KMS-11 (cell line): ENCODE results near the gene DHRS1.

Experiments
- H2AFZ ChIP-seq: fragments of 200-600 bp; sonication (generic); 2 replicates; pipeline ENCODE4 v1.6.1; 2016; ENCODE audit warnings: antibody characterized with exemption, mixed run types, low read depth
- H3K27ac ChIP-seq: fragments of 200-600 bp; sonication (generic); 2 replicates; pipeline ENCODE4 v1.6.1; 2016; ENCODE audit warnings: mild to moderate bottlenecking, mixed run types
- H3K27me3 ChIP-seq: fragments of 200-600 bp; sonication (generic); 2 replicates; pipeline ENCODE4 v1.6.1; 2017; ENCODE audit warnings: mild to moderate bottlenecking, low read depth, mixed run types, moderate library complexity; ENCODE audit not compliant: insufficient read depth
- H3K36me3 ChIP-seq: fragments of 200-600 bp; sonication (generic); 2 replicates; pipeline ENCODE4 v1.6.1; 2017; ENCODE audit warnings: mild to moderate bottlenecking, mixed run types; ENCODE audit not compliant: insufficient read depth
- H3K4me1 ChIP-seq: fragments of 200-600 bp; sonication (generic); 2 replicates; pipeline ENCODE4 v1.6.1; 2016; ENCODE audit warnings: mild to moderate bottlenecking, low read depth, mixed run types; ENCODE audit not compliant: poor library complexity, severe bottlenecking
- H3K4me2 ChIP-seq: fragments of 200-600 bp; sonication (generic); 2 replicates; pipeline ENCODE4 v1.7.0; 2016; ENCODE audit warnings: mild to moderate bottlenecking, mixed run types
- H3K4me3 ChIP-seq: fragments of 200-600 bp; sonication (generic); IDR thresholded peaks from 2 replicates; pipeline ENCODE4 v1.6.1; 2017; ENCODE audit warnings: low read depth, low read length, mixed read lengths; ENCODE audit not compliant: insufficient read depth
- H3K79me2 ChIP-seq: fragments of 200-600 bp; sonication (generic); 2 replicates; pipeline ENCODE4 v1.6.1; 2016; ENCODE audit warnings: low read depth, mixed run types; ENCODE audit not compliant: insufficient read depth
- H3K9ac ChIP-seq: fragments of 200-600 bp; sonication (generic); 2 replicates; pipeline ENCODE4 v1.6.1; 2016; ENCODE audit warnings: mild to moderate bottlenecking, mixed run types
- H4K20me1 ChIP-seq: fragments of 200-600 bp; sonication (generic); 2 replicates; pipeline ENCODE4 v1.6.1; 2016; ENCODE audit warnings: mild to moderate bottlenecking, mixed run types; ENCODE audit not compliant: insufficient read depth
- TF ChIP-seq, protein P1 (sequence below): fragments of 200-600 bp; sonication (generic); conservative IDR thresholded peaks from 2 replicates; pipeline ENCODE4 v1.6.1; 2017; ENCODE audit warnings: low read depth, mild to moderate bottlenecking, antibody characterized with exemption, low read length, moderate library complexity, mixed read lengths

DHRS1 gene

DNA sequence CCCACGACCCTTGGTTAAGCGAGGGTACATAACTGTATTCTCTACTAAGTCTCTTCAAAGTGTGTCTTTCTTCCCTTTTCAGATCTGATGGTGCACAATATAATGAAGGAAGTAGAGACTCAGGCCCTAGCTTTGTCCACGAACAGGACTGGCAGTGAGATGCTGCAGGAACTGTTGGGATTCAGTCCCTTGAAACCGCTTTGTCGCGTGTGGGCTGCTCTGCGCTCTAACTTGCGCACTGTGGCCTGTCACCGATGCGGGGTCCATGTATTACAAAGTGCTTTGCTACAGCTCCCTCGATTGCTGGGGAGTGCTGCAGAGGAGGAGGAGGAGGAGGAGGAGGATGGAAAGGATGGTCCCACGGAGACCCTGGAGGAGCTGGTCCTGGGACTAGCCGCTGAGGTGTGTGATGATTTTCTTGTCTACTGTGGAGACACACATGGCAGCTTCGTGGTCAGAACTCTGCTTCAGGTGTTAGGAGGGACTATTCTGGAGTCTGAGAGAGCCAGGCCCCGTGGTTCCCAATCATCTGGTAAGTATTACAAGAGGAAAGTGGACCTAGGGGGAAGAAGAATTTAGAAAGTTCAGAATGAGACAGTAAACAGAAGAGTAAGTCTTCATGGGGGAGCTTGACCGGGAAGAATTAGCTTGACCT, 873 bp upstream of the DHRS1 start:
- TF ChIP-seq, protein P1, sequence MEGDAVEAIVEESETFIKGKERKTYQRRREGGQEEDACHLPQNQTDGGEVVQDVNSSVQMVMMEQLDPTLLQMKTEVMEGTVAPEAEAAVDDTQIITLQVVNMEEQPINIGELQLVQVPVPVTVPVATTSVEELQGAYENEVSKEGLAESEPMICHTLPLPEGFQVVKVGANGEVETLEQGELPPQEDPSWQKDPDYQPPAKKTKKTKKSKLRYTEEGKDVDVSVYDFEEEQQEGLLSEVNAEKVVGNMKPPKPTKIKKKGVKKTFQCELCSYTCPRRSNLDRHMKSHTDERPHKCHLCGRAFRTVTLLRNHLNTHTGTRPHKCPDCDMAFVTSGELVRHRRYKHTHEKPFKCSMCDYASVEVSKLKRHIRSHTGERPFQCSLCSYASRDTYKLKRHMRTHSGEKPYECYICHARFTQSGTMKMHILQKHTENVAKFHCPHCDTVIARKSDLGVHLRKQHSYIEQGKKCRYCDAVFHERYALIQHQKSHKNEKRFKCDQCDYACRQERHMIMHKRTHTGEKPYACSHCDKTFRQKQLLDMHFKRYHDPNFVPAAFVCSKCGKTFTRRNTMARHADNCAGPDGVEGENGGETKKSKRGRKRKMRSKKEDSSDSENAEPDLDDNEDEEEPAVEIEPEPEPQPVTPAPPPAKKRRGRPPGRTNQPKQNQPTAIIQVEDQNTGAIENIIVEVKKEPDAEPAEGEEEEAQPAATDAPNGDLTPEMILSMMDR: no peak
- Histone ChIP-seq H3K27ac (peak overlapping the region; percentile 45; the same call in 1 of the 2 replicates), H3K4me2 (peak overlapping the region; percentile 66), H3K4me1 (peaks cover 14% of the 10 kb centered on the region), H3K4me3 (no peak overlapping the region), H4K20me1 (no peaks in the 10 kb centered on the region), H3K27me3 (no peaks in the 10 kb centered on the region), H3K79me2 (peaks cover 12% of the 10 kb centered on the region; the same call in 1 of the 2 replicates), H3K9ac (peak overlapping the region; percentile 55; the same call in 1 of the 2 replicates), H3K36me3 (no peaks in the 10 kb centered on the region), H2AFZ (peak overlapping the region; percentile 66; the same call in 1 of the 2 replicates)

DNA sequence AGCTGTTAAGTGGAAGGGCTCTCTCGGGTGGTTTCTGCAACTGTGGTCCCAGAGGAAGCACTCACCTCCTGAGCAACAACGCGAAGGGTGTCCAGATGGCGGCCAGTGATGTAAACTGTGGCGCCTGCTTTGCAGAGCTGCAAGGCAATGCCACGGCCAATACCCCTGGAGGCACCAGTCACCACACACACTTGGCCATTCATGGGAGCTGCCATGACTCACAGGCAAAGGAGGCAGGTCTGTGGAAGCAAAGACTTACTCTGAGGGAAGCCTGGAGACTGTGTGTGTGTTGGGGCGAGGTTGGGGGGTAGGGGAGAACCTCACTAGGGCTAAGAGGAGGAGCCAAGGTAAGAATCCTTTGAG, 707 bp downstream of the DHRS1 start:
- Histone ChIP-seq H3K4me2 (peak overlapping the region; percentile 78), H3K4me3 (no peak overlapping the region), H2AFZ (peak overlapping the region; percentile 66; the same call in 1 of the 2 replicates), H3K79me2 (peaks cover 12% of the 10 kb centered on the region; the same call in 1 of the 2 replicates), H4K20me1 (no peaks in the 10 kb centered on the region), H3K36me3 (no peaks in the 10 kb centered on the region), H3K4me1 (peaks cover 14% of the 10 kb centered on the region), H3K27ac (peak overlapping the region; percentile 45; the same call in 1 of the 2 replicates), H3K9ac (peak overlapping the region; percentile 55; the same call in 1 of the 2 replicates), H3K27me3 (no peaks in the 10 kb centered on the region)
- TF ChIP-seq, protein P1: no peak

DNA sequence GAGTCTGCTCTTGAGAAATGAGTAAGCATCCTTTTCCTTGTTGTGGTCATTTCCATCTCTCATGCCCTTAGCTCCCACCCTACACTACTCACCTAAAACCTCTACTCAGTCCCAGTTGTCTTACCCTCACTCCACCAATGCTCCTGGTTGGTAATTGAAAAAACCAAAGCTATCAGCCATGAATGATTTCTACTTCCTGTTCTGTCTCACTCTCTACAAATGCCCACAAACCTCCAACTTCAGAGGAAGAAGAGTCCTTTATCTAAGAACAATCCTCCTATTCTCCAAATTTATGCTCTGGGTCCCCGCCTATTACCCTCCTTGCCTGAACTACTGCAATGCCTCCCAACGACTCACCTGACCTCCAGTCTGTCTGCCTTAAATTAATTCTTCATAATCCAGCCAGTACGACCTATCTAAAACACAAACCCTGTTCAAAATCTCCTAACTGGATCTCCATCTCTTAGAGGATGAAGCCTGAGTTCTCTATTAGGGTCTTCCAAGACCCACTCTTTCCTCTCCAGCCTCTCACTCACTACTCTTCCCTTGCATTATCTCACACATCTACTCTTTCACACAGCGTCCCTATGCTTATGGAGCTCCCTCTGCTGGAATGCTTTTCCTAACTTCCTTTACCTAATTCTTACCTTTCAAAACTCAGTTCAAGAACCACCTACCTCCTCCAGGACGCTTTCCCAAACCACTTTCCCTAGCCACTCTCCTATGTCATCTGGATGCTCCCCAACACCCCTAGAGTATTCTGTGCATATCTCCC, 2.2 kb downstream of the DHRS1 start:
- Histone ChIP-seq H3K4me3 (no peak overlapping the region), H3K27me3 (no peaks in the 10 kb centered on the region), H4K20me1 (no peaks in the 10 kb centered on the region), H3K4me2 (no peak overlapping the region), H3K4me1 (peaks cover 14% of the 10 kb centered on the region), H3K79me2 (peaks cover 12% of the 10 kb centered on the region; the same call in 1 of the 2 replicates), H3K9ac (no peak overlapping the region), H3K27ac (no peak overlapping the region), H3K36me3 (no peaks in the 10 kb centered on the region), H2AFZ (no peak overlapping the region)
- TF ChIP-seq, protein P1: no peak; the same call in 1 of the 2 replicates

DNA sequence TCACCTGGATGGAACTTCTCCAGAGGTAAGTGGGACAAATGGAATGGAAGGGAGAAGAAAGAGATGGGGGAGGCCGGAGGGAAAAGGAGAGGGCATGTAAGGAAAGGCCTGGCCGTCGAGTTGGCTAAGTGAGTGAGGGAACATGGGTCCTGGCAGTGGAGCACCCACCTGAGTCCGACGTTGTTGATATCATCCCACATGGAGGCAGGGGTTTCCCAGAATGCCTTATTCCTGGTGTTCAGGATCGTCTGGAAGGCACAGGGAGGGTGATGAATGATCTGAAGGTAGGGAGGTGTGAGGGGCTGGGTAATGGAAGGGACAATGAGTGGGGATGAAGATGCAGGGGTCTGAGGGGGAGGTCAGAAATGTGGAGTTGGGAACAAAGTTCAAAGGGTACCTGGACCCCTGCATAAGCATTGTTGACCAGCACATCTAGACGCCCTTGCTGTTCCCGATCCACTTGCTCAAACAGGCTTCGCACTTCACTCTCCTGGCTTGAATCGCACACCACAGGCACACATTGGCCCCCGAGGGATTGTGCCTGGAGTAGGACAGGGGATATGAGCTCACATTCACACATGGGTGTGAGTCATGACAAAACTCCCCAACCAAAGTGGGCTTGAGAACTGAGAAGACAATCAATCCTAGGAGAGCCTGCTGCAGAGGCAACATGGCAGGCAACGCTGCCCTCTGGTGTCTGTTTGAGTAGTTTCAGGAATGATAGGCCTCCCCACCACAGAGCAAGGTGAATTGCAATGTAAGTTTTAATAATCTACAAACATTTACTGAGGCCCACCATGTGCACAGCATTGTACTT, 3.0 kb downstream of the DHRS1 start:
- TF ChIP-seq, protein P1: peak; percentile 61
- H3K4me1 ChIP-seq: peaks cover 14% of the 10 kb centered on the region
- H3K4me2 ChIP-seq: no peak overlapping the region
- no peaks in the 10 kb centered on the region for H4K20me1 ChIP-seq
- peaks cover 12% of the 10 kb centered on the region; the same call in 1 of the 2 replicates for H3K79me2 ChIP-seq
- H3K36me3 ChIP-seq: no peaks in the 10 kb centered on the region
- no peak overlapping the region for H3K4me3 ChIP-seq
- H3K27ac ChIP-seq: no peak overlapping the region
- H3K9ac ChIP-seq: no peak overlapping the region
- no peaks in the 10 kb centered on the region for H3K27me3 ChIP-seq
- no peak overlapping the region for H2AFZ ChIP-seq
